CD4-positive, alpha-beta memory T cell (primary cell): ENCODE measurements around the gene NKAIN2. TPM values are rescaled to one million over a fixed set of nuclear protein-coding genes. Genes with fewer than 3 reads are reported as not detected.
"Not testable (repeated sequence)": the region's sequence is repeated elsewhere in the genome, so short reads cannot be mapped to it uniquely, and the experiment has no call there.

Experiments
- CTCF ChIA-PET: fragments of 350-600 bp; sonication (Branson Sonifier 250); formaldehyde crosslinking; loops from one replicate; lab custom pipeline; 2021; ENCODE audit warnings: inconsistent platforms; ENCODE audit not compliant: partially characterized antibody; lab: Charles Lee
- POLR2A ChIA-PET: fragments of 350-600 bp; sonication (Branson Sonifier 250); formaldehyde crosslinking; loops from one replicate; lab custom pipeline; 2021; ENCODE audit not compliant: partially characterized antibody; lab: Charles Lee
- DNase-seq, 5 donors: peaks; one replicate each; pipeline versions ENCODE4 v3.0.0 to v3.0.0-alpha.2; 2020 to 2022; ENCODE audit warnings: mixed read lengths in 1 of 5
- H3K27ac ChIP-seq: one replicate; pipeline ENCODE4 v1.7.0; 2013; ENCODE audit warnings: low read depth, low read length
- H3K27me3 ChIP-seq: 2 replicates; pipeline ENCODE4 v1.7.0; 2013; ENCODE audit warnings: mild to moderate bottlenecking, low read length, moderate library complexity; ENCODE audit not compliant: insufficient read depth
- H3K36me3 ChIP-seq: 2 replicates; pipeline ENCODE4 v1.7.0; 2013; ENCODE audit warnings: mild to moderate bottlenecking, low read length, moderate library complexity; ENCODE audit not compliant: insufficient read depth
- H3K4me1 ChIP-seq: 2 replicates; pipeline ENCODE4 v1.7.0; 2013; ENCODE audit warnings: mild to moderate bottlenecking, low read length, moderate library complexity; ENCODE audit not compliant: insufficient read depth
- H3K4me3 ChIP-seq, 2 donors: one replicate each; pipeline ENCODE4 v1.7.0; 2013; ENCODE audit warnings: low read length in 2 of 2, mild to moderate bottlenecking in 1 of 2
- H3K9me3 ChIP-seq, 2 donors: one replicate each; pipeline ENCODE4 v1.7.0; 2013; ENCODE audit warnings: low read length in 2 of 2, control low read depth in 1 of 2; ENCODE audit not compliant: control insufficient read depth in 1 of 2
- H3K27ac Mint-ChIP-seq, 7 donors: one replicate each; pipeline ENCODE4 v1.8.0; 2020 to 2021; ENCODE audit warnings: mixed read lengths in 7 of 7, mild to moderate bottlenecking in 6 of 7, inconsistent platforms in 3 of 7, moderate library complexity in 3 of 7
- H3K27me3 Mint-ChIP-seq, 2 donors: one replicate each; pipeline ENCODE4 v1.8.0; 2020 to 2021; ENCODE audit warnings: mixed read lengths in 2 of 2
- H3K36me3 Mint-ChIP-seq, 2 donors: one replicate each; pipeline ENCODE4 v1.8.0; 2020 to 2021; ENCODE audit warnings: mixed read lengths in 2 of 2, inconsistent platforms in 1 of 2, mild to moderate bottlenecking in 1 of 2
- H3K4me1 Mint-ChIP-seq, 4 donors: one replicate each; pipeline ENCODE4 v1.8.0; 2020 to 2021; ENCODE audit warnings: mixed read lengths in 4 of 4, mild to moderate bottlenecking in 1 of 4
- H3K4me3 Mint-ChIP-seq, 8 donors: one replicate each; pipeline ENCODE4 v1.8.0; 2020 to 2021; ENCODE audit warnings: mixed read lengths in 8 of 8, mild to moderate bottlenecking in 7 of 8, moderate library complexity in 6 of 8, inconsistent platforms in 3 of 8
- H3K9me3 Mint-ChIP-seq, 8 donors: one replicate each; pipeline ENCODE4 v1.8.0; 2020 to 2021; ENCODE audit warnings: mixed read lengths in 8 of 8, mild to moderate bottlenecking in 5 of 8, inconsistent platforms in 3 of 8, moderate library complexity in 1 of 8
- intact Hi-C: fragments of 100-400 bp; cut with micrococcal nuclease; formaldehyde crosslinking; loops from one replicate; pipeline ENCODE4 v1.15.1; 2023
- polyA plus RNA-seq, 2 donors: library from polyadenylated mRNA; unstranded; fragments of 300-500 nt; fragmentation: Illumina TruSeq; gene quantifications; one replicate each; pipeline ENCODE4 v1.2.3, GENCODE V29; 2021
- total RNA-seq, 2 experiments: library from RNA; stranded (reverse); gene quantifications; one replicate each; pipeline ENCODE4 v1.2.3, GENCODE V29; 2021

NKAIN2 gene
- total and polyA plus RNA-seq, 4 experiments from 2014 or later: not detected

GRCh38 chr6:124282541-124282940 lies 478.9 kb downstream of the NKAIN2 start:
- no peak overlapping the region for H3K27ac ChIP-seq
- no peaks in the 10 kb centered on the region for H3K4me1 Mint-ChIP-seq
- H3K27me3 Mint-ChIP-seq: no peaks in the 10 kb centered on the region
- no peaks in the 10 kb centered on the region for H3K27me3 ChIP-seq
- H3K4me3 ChIP-seq: no peak overlapping the region
- CTCF ChIA-PET: no interaction called here
- no peak overlapping the region for H3K27ac Mint-ChIP-seq
- no peak for DNase-seq
- H3K9me3 ChIP-seq: no peaks in the 10 kb centered on the region
- no peaks in the 10 kb centered on the region for H3K36me3 ChIP-seq
- H3K4me3 Mint-ChIP-seq: no peak overlapping the region
- intact Hi-C loops: no loop called here
- H3K4me1 ChIP-seq: no peaks in the 10 kb centered on the region
- peaks cover 0 to 3% (median 0%) of the 10 kb centered on the region in 8 donors for H3K9me3 Mint-ChIP-seq
- no peaks in the 10 kb centered on the region for H3K36me3 Mint-ChIP-seq
- POLR2A ChIA-PET: no interaction called here

- no peaks in the 10 kb centered on the region for H3K27me3 ChIP-seq
- ChIA-PET CTCF (no interaction called here), POLR2A (no interaction called here)
- H3K4me3 ChIP-seq: no peak overlapping the region
- Mint-ChIP-seq H3K36me3 (no peaks in the 10 kb centered on the region), H3K27me3 (no peaks in the 10 kb centered on the region), H3K4me3 (no peak overlapping the region), H3K4me1 (no peaks in the 10 kb centered on the region), H3K9me3 (peaks cover 0 to 3% (median 0%) of the 10 kb centered on the region in 8 donors), H3K27ac (no peak overlapping the region)
- no peaks in the 10 kb centered on the region for H3K36me3 ChIP-seq
- no peak overlapping the region for H3K27ac ChIP-seq
- intact Hi-C loops: no loop called here
- no peaks in the 10 kb centered on the region for H3K4me1 ChIP-seq
- no peak for DNase-seq
- no peaks in the 10 kb centered on the region for H3K9me3 ChIP-seq
These were observed 479.8 kb downstream of the NKAIN2 start for GRCh38 chr6:124283486-124283885.

- H3K27ac Mint-ChIP-seq: no peak overlapping the region
- Histone ChIP-seq H3K9me3 (no peaks in the 10 kb centered on the region), H3K4me1 (no peaks in the 10 kb centered on the region), H3K27ac (no peak overlapping the region), H3K27me3 (no peaks in the 10 kb centered on the region), H3K36me3 (no peaks in the 10 kb centered on the region), H3K4me3 (no peak overlapping the region)
- CTCF ChIA-PET: no interaction called here
- H3K9me3 Mint-ChIP-seq: peaks cover 0 to 3% (median 0%) of the 10 kb centered on the region in 8 donors
- no peaks in the 10 kb centered on the region for H3K4me1 Mint-ChIP-seq
- no peak for DNase-seq
- intact Hi-C loops: no loop called here
- no peaks in the 10 kb centered on the region for H3K27me3 Mint-ChIP-seq
- no peak overlapping the region for H3K4me3 Mint-ChIP-seq
- POLR2A ChIA-PET: no interaction called here
- no peaks in the 10 kb centered on the region for H3K36me3 Mint-ChIP-seq
These were observed 481.5 kb downstream of the NKAIN2 start for GRCh38 chr6:124285146-124285545.

DNA sequence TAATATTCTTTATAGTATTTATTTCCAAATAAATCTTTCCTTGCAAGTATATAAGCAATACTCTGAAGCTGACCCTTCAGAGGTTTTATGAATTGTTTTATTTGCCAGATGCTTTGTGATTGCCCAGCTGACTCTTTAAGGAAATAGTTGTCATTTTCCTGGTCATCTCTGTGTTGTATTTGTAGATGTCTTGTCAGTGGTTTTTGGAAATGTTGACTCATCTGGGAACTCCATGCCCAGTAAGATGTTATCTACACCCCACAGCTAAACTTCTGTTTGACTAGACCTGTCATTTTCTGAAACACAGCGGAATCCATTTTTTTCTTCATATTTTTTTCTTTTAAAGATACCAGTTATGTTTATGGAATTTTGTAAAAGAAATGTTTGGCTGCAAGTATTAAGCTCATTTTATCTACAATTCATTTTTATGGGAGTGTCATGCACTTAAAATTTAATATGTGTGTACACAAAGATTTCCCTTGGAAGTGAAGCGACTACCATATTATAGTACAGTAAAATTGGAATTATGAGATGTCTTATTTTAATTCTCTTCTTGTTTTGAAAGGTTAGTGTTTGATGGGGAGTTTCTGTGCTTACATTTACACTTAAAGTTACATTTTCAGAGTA lies 491.0 kb downstream of the NKAIN2 start:
- H3K36me3 ChIP-seq: no peaks in the 10 kb centered on the region
- H3K27ac ChIP-seq: no peak overlapping the region
- CTCF ChIA-PET: no interaction called here
- H3K9me3 ChIP-seq: no peaks in the 10 kb centered on the region
- Mint-ChIP-seq H3K27ac (no peak overlapping the region), H3K4me3 (no peak overlapping the region), H3K9me3 (peaks cover 0 to 7% (median 0%) of the 10 kb centered on the region in 8 donors), H3K4me1 (no peaks in the 10 kb centered on the region), H3K36me3 (no peaks in the 10 kb centered on the region), H3K27me3 (no peaks in the 10 kb centered on the region)
- H3K4me3 ChIP-seq: no peak overlapping the region
- intact Hi-C loops: no loop called here
- H3K4me1 ChIP-seq: no peaks in the 10 kb centered on the region
- no peaks in the 10 kb centered on the region for H3K27me3 ChIP-seq
- DNase-seq: no peak
- POLR2A ChIA-PET: no interaction called here

GRCh38 chr6:124297507-124297906 lies 493.8 kb downstream of the NKAIN2 start:
- Histone ChIP-seq H3K27ac (no peak overlapping the region), H3K36me3 (no peaks in the 10 kb centered on the region), H3K27me3 (no peaks in the 10 kb centered on the region), H3K4me1 (no peaks in the 10 kb centered on the region), H3K4me3 (no peak overlapping the region), H3K9me3 (no peaks in the 10 kb centered on the region)
- no peak overlapping the region for H3K4me3 Mint-ChIP-seq
- intact Hi-C loops: no loop called here
- H3K9me3 Mint-ChIP-seq: peaks cover 0 to 11% (median 0%) of the 10 kb centered on the region in 8 donors
- H3K27ac Mint-ChIP-seq: no peak overlapping the region
- no peaks in the 10 kb centered on the region for H3K36me3 Mint-ChIP-seq
- no peaks in the 10 kb centered on the region for H3K27me3 Mint-ChIP-seq
- no peaks in the 10 kb centered on the region for H3K4me1 Mint-ChIP-seq
- no peak for DNase-seq
- POLR2A ChIA-PET: no interaction called here
- CTCF ChIA-PET: no interaction called here

- H3K9me3 Mint-ChIP-seq: peaks cover 0 to 11% (median 3%) of the 10 kb centered on the region in 8 donors
- CTCF ChIA-PET: no interaction called here
- Histone ChIP-seq H3K4me3 (no peak overlapping the region), H3K9me3 (no peaks in the 10 kb centered on the region), H3K27ac (no peak overlapping the region), H3K36me3 (no peaks in the 10 kb centered on the region), H3K4me1 (no peaks in the 10 kb centered on the region), H3K27me3 (no peaks in the 10 kb centered on the region)
- H3K27ac Mint-ChIP-seq: no peak overlapping the region
- H3K4me1 Mint-ChIP-seq: no peaks in the 10 kb centered on the region
- no peaks in the 10 kb centered on the region for H3K36me3 Mint-ChIP-seq
- no peaks in the 10 kb centered on the region for H3K27me3 Mint-ChIP-seq
- intact Hi-C loops: no loop called here
- no peak for DNase-seq
- POLR2A ChIA-PET: no interaction called here
- no peak overlapping the region for H3K4me3 Mint-ChIP-seq
These were observed 495.1 kb downstream of the NKAIN2 start for GRCh38 chr6:124298730-124299129.

- H3K27me3 Mint-ChIP-seq, CTCF ChIA-PET, H3K4me3 Mint-ChIP-seq, H3K9me3 Mint-ChIP-seq, intact Hi-C loops, H3K4me3 ChIP-seq, H3K27ac Mint-ChIP-seq, H3K4me1 ChIP-seq, POLR2A ChIA-PET, H3K27me3 ChIP-seq, H3K27ac ChIP-seq, H3K9me3 ChIP-seq, H3K36me3 Mint-ChIP-seq, H3K4me1 Mint-ChIP-seq, DNase-seq, H3K36me3 ChIP-seq: not testable (repeated sequence)
These were observed 497.2 kb downstream of the NKAIN2 start for GRCh38 chr6:124300907-124301306.

DNA sequence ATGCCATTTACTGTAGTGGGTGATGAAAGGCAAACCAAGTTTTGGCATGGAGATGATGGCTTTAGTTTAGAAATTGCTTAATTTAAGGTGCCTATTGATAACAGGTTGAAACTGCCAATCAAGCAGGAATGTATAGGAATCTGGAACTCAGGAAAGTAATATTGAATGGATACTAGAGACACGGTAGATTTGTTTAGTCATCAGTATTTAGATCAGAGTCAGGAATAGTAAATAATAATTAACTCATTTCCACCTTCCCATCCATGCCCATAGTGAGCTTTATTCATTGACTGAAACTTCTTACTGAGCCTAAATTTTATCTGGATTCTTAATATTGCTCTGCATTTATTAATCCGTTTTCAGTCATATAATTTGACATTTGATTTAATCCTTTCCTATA lies 500.3 kb downstream of the NKAIN2 start:
- Histone ChIP-seq H3K9me3 (no peaks in the 10 kb centered on the region), H3K27ac (no peak overlapping the region), H3K36me3 (no peaks in the 10 kb centered on the region), H3K27me3 (no peaks in the 10 kb centered on the region), H3K4me1 (no peaks in the 10 kb centered on the region), H3K4me3 (no peak overlapping the region)
- H3K4me3 Mint-ChIP-seq: no peak overlapping the region
- H3K27ac Mint-ChIP-seq: no peak overlapping the region
- DNase-seq: no peak
- peaks cover 0 to 5% (median 3%) of the 10 kb centered on the region in 8 donors for H3K9me3 Mint-ChIP-seq
- intact Hi-C loops: no loop called here
- ChIA-PET POLR2A (no interaction called here), CTCF (no interaction called here)
- H3K36me3 Mint-ChIP-seq: no peaks in the 10 kb centered on the region
- no peaks in the 10 kb centered on the region for H3K4me1 Mint-ChIP-seq
- H3K27me3 Mint-ChIP-seq: no peaks in the 10 kb centered on the region
